Measurements from ENCODE around the gene PCNX2.

DNA sequence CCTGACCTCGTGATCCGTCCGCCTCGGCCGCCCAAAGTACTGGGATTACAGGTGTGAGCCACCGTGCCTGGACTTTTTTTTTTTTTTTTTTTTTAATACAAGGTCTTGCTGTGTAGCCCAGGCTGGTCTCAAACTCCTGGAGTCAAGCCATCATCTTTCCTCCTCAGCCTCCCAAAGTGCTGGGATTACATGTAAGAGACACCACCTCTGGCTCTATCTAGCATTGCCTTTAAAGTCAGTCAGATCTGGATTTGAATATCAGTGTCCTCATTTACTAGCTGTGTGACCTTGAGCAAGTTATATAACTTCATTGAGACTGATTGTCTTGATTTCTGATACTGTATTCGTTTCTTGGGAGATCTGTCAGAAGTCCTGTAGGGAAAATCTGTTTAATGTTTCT is 38.6 kb upstream of the PCNX2 start:
- TF ChIP-seq, protein P1, sequence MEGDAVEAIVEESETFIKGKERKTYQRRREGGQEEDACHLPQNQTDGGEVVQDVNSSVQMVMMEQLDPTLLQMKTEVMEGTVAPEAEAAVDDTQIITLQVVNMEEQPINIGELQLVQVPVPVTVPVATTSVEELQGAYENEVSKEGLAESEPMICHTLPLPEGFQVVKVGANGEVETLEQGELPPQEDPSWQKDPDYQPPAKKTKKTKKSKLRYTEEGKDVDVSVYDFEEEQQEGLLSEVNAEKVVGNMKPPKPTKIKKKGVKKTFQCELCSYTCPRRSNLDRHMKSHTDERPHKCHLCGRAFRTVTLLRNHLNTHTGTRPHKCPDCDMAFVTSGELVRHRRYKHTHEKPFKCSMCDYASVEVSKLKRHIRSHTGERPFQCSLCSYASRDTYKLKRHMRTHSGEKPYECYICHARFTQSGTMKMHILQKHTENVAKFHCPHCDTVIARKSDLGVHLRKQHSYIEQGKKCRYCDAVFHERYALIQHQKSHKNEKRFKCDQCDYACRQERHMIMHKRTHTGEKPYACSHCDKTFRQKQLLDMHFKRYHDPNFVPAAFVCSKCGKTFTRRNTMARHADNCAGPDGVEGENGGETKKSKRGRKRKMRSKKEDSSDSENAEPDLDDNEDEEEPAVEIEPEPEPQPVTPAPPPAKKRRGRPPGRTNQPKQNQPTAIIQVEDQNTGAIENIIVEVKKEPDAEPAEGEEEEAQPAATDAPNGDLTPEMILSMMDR (IDR thresholded peaks at IDR 0.05), result no peak
- TF ChIP-seq ZFX (IDR thresholded peaks at IDR 0.05; ENCODE audit: borderline replicate concordance), result no peak

Measured in 22Rv1 (cell line).